GM19397 (cell line): ENCODE results near the gene UBE2M.
"Not testable (repeated sequence)": the region's sequence is repeated elsewhere in the genome, so short reads cannot be mapped to it uniquely, and the experiment has no call there.

Experiments
- ATAC-seq: cut with Tn5 transposase; IDR thresholded peaks from one replicate; pipeline ENCODE4 v1.9.1; 2021; ENCODE audit warnings: mild to moderate bottlenecking, moderate library complexity; ENCODE audit not compliant: unreplicated experiment

UBE2M gene

GRCh38 chr19:58558066-58558622 lies at the start of gene UBE2M:
TSS of gene UBE2M (minus strand) at chr19:58558611. CDS start at chr19:58558381, 230 bp downstream.
- peak; percentile 2 for ATAC-seq

- ATAC-seq = not testable (repeated sequence)
These were observed 48.8 kb upstream of the UBE2M start for GRCh38 chr19:58607213-58607612.

GRCh38 chr19:58606251-58606896 lies 48.0 kb upstream of the UBE2M start:
- not testable (repeated sequence) for ATAC-seq

- ATAC-seq = no peak
These were observed 27.8 kb upstream of the UBE2M start for GRCh38 chr19:58586133-58586765.

GRCh38 chr19:58585442-58586132 lies 27.2 kb upstream of the UBE2M start:
- no peak for ATAC-seq

GRCh38 chr19:58584498-58585441 lies 26.4 kb upstream of the UBE2M start:
- ATAC-seq = no peak

GRCh38 chr19:58582985-58583384 lies 24.6 kb upstream of the UBE2M start:
- no peak for ATAC-seq

GRCh38 chr19:58581227-58582141 lies 23.1 kb upstream of the UBE2M start:
- ATAC-seq = peak; percentile 85

- no peak for ATAC-seq
These were observed 21.2 kb upstream of the UBE2M start for GRCh38 chr19:58579473-58580142.

GRCh38 chr19:58578012-58578925 lies 19.9 kb upstream of the UBE2M start:
- no peak for ATAC-seq

GRCh38 chr19:58577581-58577980 lies 19.2 kb upstream of the UBE2M start:
- ATAC-seq = not testable (repeated sequence)

GRCh38 chr19:58575183-58576041 lies 17.0 kb upstream of the UBE2M start:
- ATAC-seq = peak; percentile 43

GRCh38 chr19:58573658-58574164 lies 15.3 kb upstream of the UBE2M start:
- no peak for ATAC-seq

- peak; percentile 54 for ATAC-seq
These were observed 14.6 kb upstream of the UBE2M start, which contains the start of gene MZF1 for GRCh38 chr19:58572818-58573657. TSS of gene MZF1 (minus strand) at chr19:58573335. CDS start at chr19:58571389, 1,946 bp downstream.

GRCh38 chr19:58572026-58572817 lies 13.8 kb upstream of the UBE2M start:
- no peak for ATAC-seq
